Bronchial epithelial cell (primary cell): ENCODE measurements around the gene UQCC2. TPM values are rescaled to one million over a fixed set of nuclear protein-coding genes. Genes with fewer than 3 reads are reported as not detected.
A peak's percentile ranks its signal among the peaks of the same experiment; 100 is the strongest.

Experiments
- DNase-seq: peaks from one replicate; pipeline ENCODE4 v3.0.0-alpha.2; 2010; ENCODE audit warnings: low read depth
- FAIRE-seq: peaks from 2 replicates; lab custom pipeline; 2011; peaks lifted over from hg19 to GRCh38; lab: Jason Lieb, UNC
- H3K27me3 ChIP-seq: 2 replicates; pipeline ENCODE4 v1.5.1; 2011; ENCODE audit warnings: low read length; ENCODE audit not compliant: control insufficient read depth, insufficient read depth
- H3K36me3 ChIP-seq: 2 replicates; pipeline ENCODE4 v1.5.1; 2011; ENCODE audit warnings: low read length; ENCODE audit not compliant: control insufficient read depth, insufficient read depth
- H3K4me3 ChIP-seq: 2 replicates; pipeline ENCODE4 v1.5.1; 2011; ENCODE audit warnings: mild to moderate bottlenecking, low read depth, low read length, control low read depth
- CTCF ChIP-seq: IDR thresholded peaks from 2 replicates; pipeline ENCODE4 v1.5.1; 2011; ENCODE audit warnings: mild to moderate bottlenecking, moderate library complexity, low read length, control low read depth, inconsistent platforms; ENCODE audit not compliant: insufficient read depth, severe bottlenecking
- total RNA-seq: library from RNA; depleted of rRNA; stranded (reverse); fragments of >200 nt; gene quantifications from 2 replicates; pipeline ENCODE4 v1.2.1, GENCODE V29; 2014

Gene UQCC2
- total RNA-seq, 1 donor from 2014 or later, result 47.1 TPM

GRCh38 chr6:33740794-33741193 is 29.3 kb upstream of the UQCC2 start:
- DNase-seq (no peak), FAIRE-seq (no peak)
- H3K27me3 ChIP-seq, result no peaks in the 10 kb centered on the region
- no peak for TF ChIP-seq CTCF
- no peaks in the 10 kb centered on the region for H3K36me3 ChIP-seq
- H3K4me3 ChIP-seq, result no peak overlapping the region

GRCh38 chr6:33740204-33740608 is 28.7 kb upstream of the UQCC2 start:
- no peaks in the 10 kb centered on the region for H3K36me3 ChIP-seq
- H3K27me3 ChIP-seq, result no peaks in the 10 kb centered on the region
- DNase-seq (no peak), FAIRE-seq (no peak)
- H3K4me3 ChIP-seq, result no peak overlapping the region
- no peak for TF ChIP-seq CTCF

GRCh38 chr6:33739571-33739970 is 28.1 kb upstream of the UQCC2 start:
- Histone ChIP-seq H3K27me3 (no peaks in the 10 kb centered on the region), H3K36me3 (no peaks in the 10 kb centered on the region), H3K4me3 (no peak overlapping the region)
- no peak for FAIRE-seq
- DNase-seq, result no peak
- TF ChIP-seq CTCF, result no peak

GRCh38 chr6:33738879-33739278 is 27.4 kb upstream of the UQCC2 start:
- FAIRE-seq, result peak; percentile 52
- no peaks in the 10 kb centered on the region for H3K27me3 ChIP-seq
- no peak overlapping the region for H3K4me3 ChIP-seq
- DNase-seq, result no peak
- H3K36me3 ChIP-seq, result no peaks in the 10 kb centered on the region
- no peak for TF ChIP-seq CTCF

GRCh38 chr6:33738153-33738552 is 26.7 kb upstream of the UQCC2 start:
- Histone ChIP-seq H3K27me3 (no peaks in the 10 kb centered on the region), H3K4me3 (no peak overlapping the region), H3K36me3 (no peaks in the 10 kb centered on the region)
- TF ChIP-seq CTCF, result no peak
- DNase-seq, result no peak
- no peak for FAIRE-seq

GRCh38 chr6:33737267-33738026 is 25.9 kb upstream of the UQCC2 start:
- DNase-seq (no peak), FAIRE-seq (no peak)
- Histone ChIP-seq H3K36me3 (no peaks in the 10 kb centered on the region), H3K4me3 (no peak overlapping the region), H3K27me3 (no peaks in the 10 kb centered on the region)
- TF ChIP-seq CTCF, result no peak
